Breast epithelium (tissue), 4 donors: Measurements from ENCODE around the gene CLIC6. TPM values are rescaled to one million over a fixed set of nuclear protein-coding genes. Genes with fewer than 3 reads are reported as not detected.

Experiments used
- DNase-seq, 2 donors: peaks; one replicate each; pipeline ENCODE4 v3.0.0-alpha.2; 2019; ENCODE audit warnings: low spot score in 2 of 2
- H3K27ac ChIP-seq, 2 donors: fragments of 200-600 bp; sonication (generic) in 1 of 2; one replicate each; pipeline ENCODE4 v1.5.1; 2016 to 2019; ENCODE audit warnings: mild to moderate bottlenecking in 1 of 2
- H3K27me3 ChIP-seq, 2 donors: fragments of 200-600 bp; sonication (generic) in 1 of 2; one replicate each; pipeline versions ENCODE4 v1.5.1 to v1.6.0; 2017 to 2019; ENCODE audit warnings: control low read depth in 1 of 2, mild to moderate bottlenecking in 1 of 2
- H3K36me3 ChIP-seq: fragments of 200-600 bp; one replicate; pipeline ENCODE4 v1.5.1; 2019
- H3K4me1 ChIP-seq, 2 donors: fragments of 200-600 bp; sonication (generic); one replicate each; pipeline ENCODE4 v1.5.1; 2016 to 2019; ENCODE audit warnings: control low read depth in 1 of 2
- H3K4me3 ChIP-seq, 3 donors: fragments of 200-600 bp; sonication (generic); 1 replicate in 2 of 3; 2 replicates in 1 of 3; pipeline ENCODE4 v1.5.1; 2016 to 2019; ENCODE audit warnings: mild to moderate bottlenecking in 3 of 3, moderate library complexity in 2 of 3
- H3K9me3 ChIP-seq, 2 donors: fragments of 200-600 bp; sonication (generic) in 1 of 2; one replicate each; pipeline ENCODE4 v1.5.1; 2016 to 2019; ENCODE audit warnings: control low read depth in 1 of 2
- POLR2A ChIP-seq: fragments of 450-650 bp; IDR thresholded peaks from one replicate; pipeline ENCODE4 v1.6.1; 2016; ENCODE audit warnings: antibody characterized with exemption, mild to moderate bottlenecking, moderate library complexity
- POLR2AphosphoS5 ChIP-seq, 3 donors: sonication (generic); formaldehyde crosslinking; IDR thresholded peaks; one replicate each; pipeline ENCODE4 v1.6.1; 2017; ENCODE audit warnings: antibody characterized with exemption in 3 of 3
- intact Hi-C: fragments of 100-400 bp; cut with DNase I; formaldehyde crosslinking; loops from one replicate; pipeline ENCODE4 v1.15.1; 2023; ENCODE audit warnings: low total_unique reads
- total RNA-seq, 3 donors: library from RNA; depleted of rRNA; stranded (reverse); fragments of >200 nt; gene quantifications; one replicate each; pipeline ENCODE4 v1.1.0, GENCODE V29; 2016
- TF ChIP-seq, protein P1 (sequence below), 3 donors: fragments of 450-650 bp; IDR thresholded peaks; one replicate each; pipeline ENCODE4 v1.5.1; 2016 to 2017; ENCODE audit warnings: antibody characterized with exemption in 3 of 3, mild to moderate bottlenecking in 3 of 3, moderate library complexity in 3 of 3

CLIC6 gene
- total RNA-seq, 3 donors from 2014 or later = 10.0 to 34.1 (median 14.4) TPM

DNA sequence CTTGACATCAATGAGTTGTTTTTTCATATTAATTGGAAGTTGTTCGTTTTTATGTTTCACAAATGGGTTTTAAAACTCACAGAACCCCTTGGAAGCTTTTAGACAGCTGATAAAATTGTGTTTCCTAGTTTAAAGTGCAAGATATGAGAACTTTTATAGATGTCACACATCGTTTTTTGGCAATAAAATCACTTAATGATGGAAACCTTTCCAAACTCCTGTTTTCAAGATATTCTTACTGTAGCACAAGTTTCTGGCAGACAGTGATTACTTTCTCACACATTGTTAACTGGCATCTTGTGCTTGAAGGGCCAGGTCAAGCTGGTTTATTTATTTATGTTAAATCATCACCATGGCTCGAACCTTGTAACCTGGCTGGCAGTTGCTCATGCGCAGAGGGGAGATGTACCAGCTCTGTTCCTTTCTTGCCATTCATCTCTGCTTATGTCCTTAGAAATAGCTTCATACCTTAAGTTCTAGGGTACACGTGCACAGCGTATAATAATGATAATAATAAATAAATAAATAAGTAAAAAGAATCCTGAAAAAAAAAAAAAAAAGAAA, 43.7 kb upstream of the CLIC6 start:
- intact Hi-C loops = no loop called here
- Histone ChIP-seq H3K36me3 (no peaks in the 10 kb centered on the region), H3K27me3 (no peaks in the 10 kb centered on the region), H3K4me1 (no peaks in the 10 kb centered on the region), H3K9me3 (no peaks in the 10 kb centered on the region), H3K4me3 (no peak overlapping the region), H3K27ac (no peak overlapping the region)
- no peak for TF ChIP-seq POLR2AphosphoS5 (IDR thresholded peaks at IDR 0.05)
- TF ChIP-seq POLR2A = no peak
- TF ChIP-seq, protein P1, sequence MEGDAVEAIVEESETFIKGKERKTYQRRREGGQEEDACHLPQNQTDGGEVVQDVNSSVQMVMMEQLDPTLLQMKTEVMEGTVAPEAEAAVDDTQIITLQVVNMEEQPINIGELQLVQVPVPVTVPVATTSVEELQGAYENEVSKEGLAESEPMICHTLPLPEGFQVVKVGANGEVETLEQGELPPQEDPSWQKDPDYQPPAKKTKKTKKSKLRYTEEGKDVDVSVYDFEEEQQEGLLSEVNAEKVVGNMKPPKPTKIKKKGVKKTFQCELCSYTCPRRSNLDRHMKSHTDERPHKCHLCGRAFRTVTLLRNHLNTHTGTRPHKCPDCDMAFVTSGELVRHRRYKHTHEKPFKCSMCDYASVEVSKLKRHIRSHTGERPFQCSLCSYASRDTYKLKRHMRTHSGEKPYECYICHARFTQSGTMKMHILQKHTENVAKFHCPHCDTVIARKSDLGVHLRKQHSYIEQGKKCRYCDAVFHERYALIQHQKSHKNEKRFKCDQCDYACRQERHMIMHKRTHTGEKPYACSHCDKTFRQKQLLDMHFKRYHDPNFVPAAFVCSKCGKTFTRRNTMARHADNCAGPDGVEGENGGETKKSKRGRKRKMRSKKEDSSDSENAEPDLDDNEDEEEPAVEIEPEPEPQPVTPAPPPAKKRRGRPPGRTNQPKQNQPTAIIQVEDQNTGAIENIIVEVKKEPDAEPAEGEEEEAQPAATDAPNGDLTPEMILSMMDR (IDR thresholded peaks at IDR 0.05) = no peak
- no peak for DNase-seq

DNA sequence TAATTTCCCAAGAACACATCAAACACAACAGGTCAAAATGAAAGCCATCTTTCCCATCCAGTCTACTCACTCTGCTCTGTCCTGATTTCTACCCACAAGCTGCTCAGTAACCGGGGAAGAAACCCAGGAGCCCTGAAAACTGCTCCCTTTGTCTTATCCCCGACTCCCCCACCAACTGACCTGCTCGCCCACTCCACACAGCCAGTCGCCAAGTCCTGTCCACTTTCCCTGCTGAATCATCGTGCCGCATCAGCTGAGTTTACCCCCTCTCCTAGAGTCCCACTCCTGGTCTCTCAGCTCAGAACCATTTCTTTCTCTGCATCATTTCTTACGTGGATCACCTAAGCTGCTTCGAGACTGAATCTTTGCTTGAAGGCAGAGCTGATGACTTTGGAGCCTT, 42.7 kb upstream of the CLIC6 start:
- Histone ChIP-seq H3K9me3 (no peaks in the 10 kb centered on the region), H3K27me3 (no peaks in the 10 kb centered on the region), H3K4me1 (no peaks in the 10 kb centered on the region), H3K27ac (no peak overlapping the region), H3K4me3 (no peak overlapping the region), H3K36me3 (no peaks in the 10 kb centered on the region)
- DNase-seq = no peak
- intact Hi-C loops = no loop called here
- no peak for TF ChIP-seq POLR2AphosphoS5 (IDR thresholded peaks at IDR 0.05)
- TF ChIP-seq POLR2A = no peak
- TF ChIP-seq, protein P1 (IDR thresholded peaks at IDR 0.05) = no peak

DNA sequence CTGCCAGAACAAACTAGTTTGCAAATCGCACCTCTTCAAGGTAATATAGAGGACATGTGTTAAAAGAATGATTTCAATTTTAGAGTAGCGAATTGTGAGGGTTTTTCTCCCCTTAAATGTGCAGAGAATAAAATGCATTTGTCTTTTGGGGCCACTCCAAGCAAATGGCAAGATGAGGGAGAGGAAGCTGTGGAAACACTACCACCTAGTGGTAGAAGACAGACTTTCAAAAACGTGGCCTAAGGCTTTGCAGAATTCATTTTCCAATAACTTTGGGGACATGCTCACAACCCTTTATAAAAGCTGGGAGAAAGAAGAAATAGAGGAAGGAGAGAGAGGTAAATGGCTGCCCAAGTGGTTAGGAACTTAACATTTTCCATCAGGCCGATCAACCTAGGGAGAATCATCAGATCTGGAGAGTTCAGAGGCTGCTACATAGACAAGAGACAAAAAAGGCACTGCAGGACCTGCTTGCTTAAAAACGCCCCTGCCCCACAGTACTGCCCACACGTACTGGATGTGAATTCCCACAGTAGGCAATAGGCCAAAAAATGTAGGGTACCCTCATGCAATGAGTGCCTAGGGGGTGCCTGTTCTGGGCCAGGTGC, 38.2 kb upstream of the CLIC6 start:
- intact Hi-C loops = no loop called here
- no peaks in the 10 kb centered on the region for H3K27me3 ChIP-seq
- TF ChIP-seq, protein P1 (IDR thresholded peaks at IDR 0.05) = peak; percentile 80 to 91 (median 85)
- no peak for TF ChIP-seq POLR2AphosphoS5 (IDR thresholded peaks at IDR 0.05)
- no peaks in the 10 kb centered on the region for H3K9me3 ChIP-seq
- no peak overlapping the region for H3K4me3 ChIP-seq
- DNase-seq = no peak
- no peak overlapping the region for H3K27ac ChIP-seq
- no peaks in the 10 kb centered on the region for H3K36me3 ChIP-seq
- no peaks in the 10 kb centered on the region for H3K4me1 ChIP-seq

DNA sequence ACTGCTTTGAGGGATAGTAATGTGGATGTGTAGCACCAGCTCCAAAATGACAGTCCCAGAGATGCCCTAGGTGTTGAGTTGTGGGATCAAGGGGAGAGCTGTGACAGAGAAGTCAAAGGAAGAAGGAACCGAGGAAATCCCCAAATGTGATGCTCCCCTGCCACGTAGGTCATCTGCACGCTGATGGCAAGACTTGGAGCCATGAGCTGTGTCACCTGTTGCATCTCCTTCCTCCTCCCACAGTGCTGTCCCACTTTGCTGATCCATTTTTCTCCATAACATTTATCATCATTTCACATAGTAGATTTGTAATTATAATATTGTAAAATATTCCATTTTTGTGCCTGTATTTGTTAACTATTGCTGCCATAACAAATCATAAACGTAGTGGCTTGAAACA, 36.3 kb upstream of the CLIC6 start:
- no peak for TF ChIP-seq POLR2AphosphoS5 (IDR thresholded peaks at IDR 0.05)
- TF ChIP-seq, protein P1 (IDR thresholded peaks at IDR 0.05) = no peak
- intact Hi-C loops = no loop called here
- DNase-seq = no peak

DNA sequence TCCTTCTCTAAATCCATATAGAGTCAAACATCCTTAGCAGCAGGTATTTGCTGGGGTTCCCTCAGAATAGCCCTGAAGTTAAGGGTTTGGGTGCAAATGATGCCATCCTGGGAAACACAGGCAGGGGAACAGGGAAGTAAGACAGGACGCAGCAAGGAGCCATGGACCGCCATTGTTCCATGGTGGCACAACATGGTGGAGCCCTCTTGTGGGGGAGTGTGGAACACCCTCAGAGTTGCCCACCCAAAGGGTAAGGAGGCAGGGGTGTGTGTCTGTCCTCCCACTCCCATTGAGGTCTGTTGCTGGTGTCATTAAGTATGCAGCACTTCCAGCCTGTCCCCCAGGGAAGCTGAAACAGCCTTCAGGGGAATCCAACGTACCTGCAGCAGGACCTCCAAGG, 33.5 kb upstream of the CLIC6 start:
- H3K27me3 ChIP-seq = no peaks in the 10 kb centered on the region
- no peaks in the 10 kb centered on the region for H3K9me3 ChIP-seq
- H3K4me3 ChIP-seq = no peak overlapping the region
- no peak overlapping the region for H3K27ac ChIP-seq
- no peaks in the 10 kb centered on the region for H3K4me1 ChIP-seq
- DNase-seq = no peak
- no peak for TF ChIP-seq POLR2A
- TF ChIP-seq, protein P1 (IDR thresholded peaks at IDR 0.05) = no peak
- TF ChIP-seq POLR2AphosphoS5 (IDR thresholded peaks at IDR 0.05) = no peak
- intact Hi-C loops = no loop called here
- no peaks in the 10 kb centered on the region for H3K36me3 ChIP-seq

More for the DNA sequence above, 36.3 kb upstream of the CLIC6 start:
- H3K27ac ChIP-seq = no peak overlapping the region
- H3K36me3 ChIP-seq = no peaks in the 10 kb centered on the region
- H3K9me3 ChIP-seq = no peaks in the 10 kb centered on the region
- no peak overlapping the region for H3K4me3 ChIP-seq
- H3K27me3 ChIP-seq = no peaks in the 10 kb centered on the region
- no peaks in the 10 kb centered on the region for H3K4me1 ChIP-seq
